Cardiac fibroblast (primary cell): Measurements from ENCODE around the gene SLAMF7.

Experiments used
- DNase-seq, 2 donors: peaks; one replicate each; pipeline versions ENCODE4 v3.0.0 to v3.0.0-alpha.2; 2010; ENCODE audit warnings: low read depth in 2 of 2
- H3K4me3 ChIP-seq, 2 donors: replicated peaks in 1 of 2; 1 replicate in 1 of 2; 2 replicates in 1 of 2; pipeline ENCODE4 v1.5.1; 2011; ENCODE audit warnings: low read depth in 2 of 2, low read length in 2 of 2, mild to moderate bottlenecking in 2 of 2, moderate library complexity in 1 of 2
- TF ChIP-seq, protein P1 (sequence below): IDR thresholded peaks from one replicate; pipeline ENCODE4 v1.5.1; 2011; ENCODE audit warnings: low read depth, mild to moderate bottlenecking, low read length, inconsistent platforms

Gene SLAMF7

DNA sequence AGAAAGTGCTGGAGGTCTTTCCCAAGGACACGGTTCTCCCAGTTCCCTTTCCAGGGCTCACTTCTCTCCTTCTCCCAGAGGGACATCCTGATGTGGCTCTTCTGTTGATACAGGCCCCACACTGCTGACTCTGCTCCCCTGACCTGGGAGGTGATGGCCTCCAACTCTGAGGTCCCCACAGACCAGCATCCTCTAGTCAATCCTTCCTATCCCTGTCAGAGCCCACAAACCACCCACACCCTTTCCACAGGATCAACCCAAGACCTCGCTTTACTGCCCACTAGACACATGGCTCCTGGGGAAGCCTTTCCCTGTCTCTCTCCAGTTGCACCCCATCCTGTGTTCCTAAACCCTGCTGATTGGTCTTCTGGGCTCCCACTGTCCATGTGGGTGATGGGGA lies 11.6 kb downstream of the SLAMF7 start:
- H3K4me3 ChIP-seq = no peak overlapping the region
- DNase-seq = no peak

DNA sequence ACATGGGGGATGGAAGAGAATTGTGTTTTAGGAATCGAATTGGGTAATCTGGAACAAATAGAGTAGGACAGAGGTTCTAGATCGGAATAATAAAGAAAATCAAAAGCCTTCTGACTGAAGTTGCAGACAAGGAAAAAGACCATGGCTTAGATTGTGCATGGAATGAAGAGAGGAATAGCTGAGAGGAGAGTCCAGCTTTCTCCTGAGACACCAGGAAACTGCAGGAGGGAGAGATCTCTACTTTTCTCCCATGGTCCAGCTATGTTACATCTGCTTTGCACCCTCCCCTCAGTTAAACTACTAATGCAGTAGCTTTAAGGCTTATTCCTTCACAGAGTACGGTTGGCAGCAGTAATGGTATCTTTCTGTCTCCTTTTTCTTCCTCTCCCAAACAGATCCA lies 13.4 kb downstream of the SLAMF7 start:
- TF ChIP-seq, protein P1, sequence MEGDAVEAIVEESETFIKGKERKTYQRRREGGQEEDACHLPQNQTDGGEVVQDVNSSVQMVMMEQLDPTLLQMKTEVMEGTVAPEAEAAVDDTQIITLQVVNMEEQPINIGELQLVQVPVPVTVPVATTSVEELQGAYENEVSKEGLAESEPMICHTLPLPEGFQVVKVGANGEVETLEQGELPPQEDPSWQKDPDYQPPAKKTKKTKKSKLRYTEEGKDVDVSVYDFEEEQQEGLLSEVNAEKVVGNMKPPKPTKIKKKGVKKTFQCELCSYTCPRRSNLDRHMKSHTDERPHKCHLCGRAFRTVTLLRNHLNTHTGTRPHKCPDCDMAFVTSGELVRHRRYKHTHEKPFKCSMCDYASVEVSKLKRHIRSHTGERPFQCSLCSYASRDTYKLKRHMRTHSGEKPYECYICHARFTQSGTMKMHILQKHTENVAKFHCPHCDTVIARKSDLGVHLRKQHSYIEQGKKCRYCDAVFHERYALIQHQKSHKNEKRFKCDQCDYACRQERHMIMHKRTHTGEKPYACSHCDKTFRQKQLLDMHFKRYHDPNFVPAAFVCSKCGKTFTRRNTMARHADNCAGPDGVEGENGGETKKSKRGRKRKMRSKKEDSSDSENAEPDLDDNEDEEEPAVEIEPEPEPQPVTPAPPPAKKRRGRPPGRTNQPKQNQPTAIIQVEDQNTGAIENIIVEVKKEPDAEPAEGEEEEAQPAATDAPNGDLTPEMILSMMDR = no peak

More for the DNA sequence above, 11.6 kb downstream of the SLAMF7 start:
- TF ChIP-seq, protein P1 = no peak

DNA sequence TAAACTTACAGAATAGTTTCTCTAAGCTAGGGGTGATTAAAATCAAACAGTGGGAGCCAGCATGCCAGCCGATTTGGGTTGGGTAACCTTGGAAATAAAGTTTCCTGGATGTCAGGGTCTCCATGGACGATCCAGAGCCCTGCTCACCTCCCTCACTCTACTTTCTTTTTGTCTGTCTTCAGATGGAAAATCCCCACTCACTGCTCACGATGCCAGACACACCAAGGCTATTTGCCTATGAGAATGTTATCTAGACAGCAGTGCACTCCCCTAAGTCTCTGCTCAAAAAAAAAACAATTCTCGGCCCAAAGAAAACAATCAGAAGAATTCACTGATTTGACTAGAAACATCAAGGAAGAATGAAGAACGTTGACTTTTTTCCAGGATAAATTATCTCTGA lies 13.9 kb downstream of the SLAMF7 start:
- TF ChIP-seq, protein P1 = no peak
- peak in 1 of 2 donors; percentile 11 for DNase-seq

More for the DNA sequence above, 13.4 kb downstream of the SLAMF7 start:
- no peak for DNase-seq
- H3K4me3 ChIP-seq = no peak overlapping the region

DNA sequence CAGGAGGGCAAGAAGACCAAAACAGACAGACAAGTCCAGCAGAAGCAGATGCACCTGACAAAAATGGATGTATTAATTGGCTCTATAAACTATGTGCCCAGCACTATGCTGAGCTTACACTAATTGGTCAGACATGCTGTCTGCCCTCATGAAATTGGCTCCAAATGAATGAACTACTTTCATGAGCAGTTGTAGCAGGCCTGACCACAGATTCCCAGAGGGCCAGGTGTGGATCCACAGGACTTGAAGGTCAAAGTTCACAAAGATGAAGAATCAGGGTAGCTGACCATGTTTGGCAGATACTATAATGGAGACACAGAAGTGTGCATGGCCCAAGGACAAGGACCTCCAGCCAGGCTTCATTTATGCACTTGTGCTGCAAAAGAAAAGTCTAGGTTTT lies 14.5 kb downstream of the SLAMF7 start:
- no peak for DNase-seq
- H3K4me3 ChIP-seq = no peak overlapping the region
- TF ChIP-seq, protein P1 = no peak

More for the DNA sequence above, 13.9 kb downstream of the SLAMF7 start:
- H3K4me3 ChIP-seq = no peak overlapping the region

DNA sequence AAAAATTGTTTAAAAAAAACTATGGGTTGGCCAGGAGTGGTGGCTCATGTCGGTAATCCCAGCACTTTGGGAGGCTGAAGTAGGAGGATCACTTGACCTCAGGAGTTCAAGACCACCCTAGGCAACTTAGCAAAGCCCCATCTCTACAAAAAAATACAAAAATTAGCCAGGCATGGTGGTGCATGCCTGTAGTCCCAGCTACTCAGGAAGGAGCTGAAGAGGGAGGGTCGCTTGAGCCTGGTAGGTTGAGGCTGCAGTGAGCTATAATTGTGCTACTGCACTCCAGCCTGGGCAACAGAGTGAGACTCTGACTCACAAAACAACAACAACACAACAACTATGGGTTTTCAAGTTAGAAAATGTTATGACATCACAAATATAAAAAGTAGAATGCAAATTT lies 16.4 kb downstream of the SLAMF7 start:
- no peak for DNase-seq
- no peak overlapping the region for H3K4me3 ChIP-seq
- TF ChIP-seq, protein P1 = no peak

DNA sequence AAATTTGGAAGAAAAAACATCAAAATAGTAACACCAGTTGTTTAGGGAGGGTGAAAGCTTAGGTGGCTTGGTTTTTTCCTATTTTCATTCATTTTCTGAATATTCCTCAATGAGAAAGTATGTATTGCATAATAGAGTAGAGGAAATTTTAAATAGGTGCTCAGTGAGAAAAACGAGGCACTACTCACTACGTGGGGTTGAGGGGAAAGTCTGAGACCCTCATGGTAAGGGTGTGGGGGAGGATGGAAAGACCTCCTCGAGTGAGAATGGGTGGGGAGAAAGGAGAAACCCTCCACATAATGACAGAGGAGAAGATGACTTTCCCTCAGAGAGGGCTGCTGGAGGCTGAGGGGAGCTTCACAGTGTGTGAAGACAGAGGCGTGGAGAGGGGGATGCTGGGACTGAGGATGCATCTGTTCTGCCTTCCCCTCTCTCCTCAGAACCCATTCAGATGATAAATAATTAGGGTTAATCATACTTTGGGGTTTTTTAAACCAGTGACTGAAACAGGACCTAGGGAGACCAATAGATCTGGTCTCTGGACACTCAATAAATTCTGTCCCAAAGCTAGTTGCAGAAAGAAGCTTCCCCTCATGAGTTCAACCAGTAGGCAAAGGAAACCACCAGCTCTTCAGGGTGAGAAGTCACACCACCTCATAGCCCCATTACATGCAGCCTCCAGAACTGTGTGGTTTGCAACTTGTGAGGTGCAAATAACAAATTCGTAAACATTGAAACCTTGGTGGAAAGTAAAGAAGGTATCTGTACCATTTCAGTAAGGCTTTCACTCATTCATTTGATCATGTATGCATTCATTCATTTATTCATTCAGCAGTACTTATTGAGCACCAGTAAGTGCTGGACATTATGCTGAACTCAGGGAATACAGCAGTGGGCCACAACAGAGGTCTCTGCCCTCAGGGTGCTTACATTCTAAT lies 17.1 kb downstream of the SLAMF7 start:
- DNase-seq = no peak
- no peak overlapping the region for H3K4me3 ChIP-seq
- TF ChIP-seq, protein P1 = no peak
